Stomach (tissue), 4 donors: ENCODE measurements around the gene ZNF785.

Experiments
- CTCF ChIP-seq, 7 experiments: fragments of 450-650 bp in 4 of 7; fragments of 200-600 bp in 3 of 7; sonication (generic) in 3 of 7; IDR thresholded peaks; one replicate each; pipeline ENCODE4 v1.5.1; 2016 to 2019; ENCODE audit warnings: antibody characterized with exemption in 7 of 7, control low read depth in 2 of 7, mild to moderate bottlenecking in 1 of 7
- EP300 ChIP-seq: sonication (generic); formaldehyde crosslinking; IDR thresholded peaks from one replicate; pipeline ENCODE4 v1.6.1; 2017; ENCODE audit warnings: antibody characterized with exemption
- POLR2A ChIP-seq, 4 donors: fragments of 450-650 bp; IDR thresholded peaks; one replicate each; pipeline ENCODE4 v1.6.1; 2016; ENCODE audit warnings: antibody characterized with exemption in 4 of 4, control low read depth in 2 of 4, mild to moderate bottlenecking in 1 of 4, moderate library complexity in 1 of 4
- POLR2AphosphoS5 ChIP-seq, 3 donors: sonication (generic); formaldehyde crosslinking; IDR thresholded peaks; one replicate each; pipeline ENCODE4 v1.6.1; 2016; ENCODE audit warnings: antibody characterized with exemption in 3 of 3

GRCh38 chr16:30565526-30565925, 20.0 kb downstream of the ZNF785 start:
- TF ChIP-seq CTCF (IDR thresholded peaks at IDR 0.05) (no peak), POLR2A (IDR thresholded peaks at IDR 0.05) (no peak), EP300 (no peak), POLR2AphosphoS5 (IDR thresholded peaks at IDR 0.05) (no peak)
